ENCODE measurements around the gene FABP7.

DNA sequence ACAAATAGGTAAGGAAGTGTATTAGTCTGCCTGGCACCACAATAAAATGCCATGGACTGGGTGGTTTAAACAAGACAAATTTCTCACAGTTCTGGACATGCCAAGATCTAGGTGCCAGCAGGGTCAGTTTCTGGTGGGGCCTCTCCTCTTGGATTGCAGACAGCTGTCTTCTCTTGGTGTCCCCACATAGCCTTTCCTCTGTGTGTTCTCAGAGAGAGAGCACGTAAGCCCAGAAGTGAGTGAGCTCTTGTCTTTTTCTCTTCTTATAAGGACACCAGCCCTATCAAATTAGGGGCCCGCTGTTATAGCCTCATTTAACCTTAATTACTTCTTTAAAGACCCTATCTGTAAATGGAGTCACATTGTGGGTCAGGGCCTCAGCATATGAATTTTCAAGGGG is 37.8 kb downstream of the FABP7 start:
- TF ChIP-seq PPARA (CRISPR knock-in tag; IDR thresholded peaks at IDR 0.05; ENCODE audit: borderline replicate concordance) = no peak
- no peak for TF ChIP-seq ZFP3 (CRISPR knock-in tag; IDR thresholded peaks at IDR 0.05)
- TF ChIP-seq, protein P1, sequence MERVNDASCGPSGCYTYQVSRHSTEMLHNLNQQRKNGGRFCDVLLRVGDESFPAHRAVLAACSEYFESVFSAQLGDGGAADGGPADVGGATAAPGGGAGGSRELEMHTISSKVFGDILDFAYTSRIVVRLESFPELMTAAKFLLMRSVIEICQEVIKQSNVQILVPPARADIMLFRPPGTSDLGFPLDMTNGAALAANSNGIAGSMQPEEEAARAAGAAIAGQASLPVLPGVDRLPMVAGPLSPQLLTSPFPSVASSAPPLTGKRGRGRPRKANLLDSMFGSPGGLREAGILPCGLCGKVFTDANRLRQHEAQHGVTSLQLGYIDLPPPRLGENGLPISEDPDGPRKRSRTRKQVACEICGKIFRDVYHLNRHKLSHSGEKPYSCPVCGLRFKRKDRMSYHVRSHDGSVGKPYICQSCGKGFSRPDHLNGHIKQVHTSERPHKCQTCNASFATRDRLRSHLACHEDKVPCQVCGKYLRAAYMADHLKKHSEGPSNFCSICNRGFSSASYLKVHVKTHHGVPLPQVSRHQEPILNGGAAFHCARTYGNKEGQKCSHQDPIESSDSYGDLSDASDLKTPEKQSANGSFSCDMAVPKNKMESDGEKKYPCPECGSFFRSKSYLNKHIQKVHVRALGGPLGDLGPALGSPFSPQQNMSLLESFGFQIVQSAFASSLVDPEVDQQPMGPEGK (CRISPR knock-in tag; IDR thresholded peaks at IDR 0.05; ENCODE audit: borderline replicate concordance) = no peak
- no peak for TF ChIP-seq TCF4 (CRISPR knock-in tag; IDR thresholded peaks at IDR 0.05; ENCODE audit: borderline replicate concordance)
- no peak for TF ChIP-seq ESRRG (CRISPR knock-in tag; IDR thresholded peaks at IDR 0.05)
